HepG2 (cell line): ENCODE results near the gene FHL3. TPM values are rescaled to one million over a fixed set of nuclear protein-coding genes. Genes with fewer than 3 reads are reported as not detected.

Experiments
- ATAC-seq: fragments of 200-7000 bp; cut with Tn5 transposase; 3 replicates; pipeline ENCODE4 v1.9.1; 2020; ENCODE audit warnings: mild to moderate bottlenecking, moderate library complexity
- BruUV-seq: library from RNA; stranded (reverse); fragments of 400-500 nt; replicated peaks from 2 replicates; lab custom pipeline; 2021; lab: Mats Ljungman, UMichigan
- CTCF ChIA-PET: fragments of 300-600 bp; formaldehyde crosslinking; extraction: SDS; loops from one replicate; lab custom pipeline; 2021; ENCODE audit warnings: low total read pairs, inconsistent platforms, low intra/inter-chr PET ratio; lab: Yijun Ruan, JAX
- POLR2A ChIA-PET: fragments of 350-600 bp; sonication (Branson Sonifier 250); formaldehyde crosslinking; loops from one replicate; lab custom pipeline; 2020; ENCODE audit warnings: antibody characterized with exemption, inconsistent platforms; lab: Yijun Ruan, JAX
- DNase-seq: peaks from one replicate; pipeline ENCODE4 v3.0.0-alpha.2; 2015; ENCODE audit warnings: low spot score
- FAIRE-seq: peaks from 3 replicates; lab custom pipeline; 2011; peaks lifted over from hg19 to GRCh38; lab: Jason Lieb, UNC
- H2AFZ ChIP-seq: one replicate; pipeline ENCODE4 v1.6.1; 2011; ENCODE audit warnings: low read length, inconsistent platforms
- H3K27ac ChIP-seq: fragments of 300-600 bp; 3 replicates; pipeline ENCODE4 v1.8.0; 2011; ENCODE audit warnings: mixed run types, mild to moderate bottlenecking, mixed read lengths, low read length, inconsistent platforms; ENCODE audit not compliant: insufficient read depth; ENCODE audit errors: extremely low read length
- H3K27me3 ChIP-seq, 2 experiments: fragments of 200-600 bp in 1 of 2; 2 replicates in 1 of 2; 3 replicates in 1 of 2; pipeline versions ENCODE4 v1.6.0 to v1.8.0; 2011; ENCODE audit warnings: low read length in 2 of 2, mild to moderate bottlenecking in 2 of 2, moderate library complexity in 2 of 2, inconsistent platforms in 1 of 2; ENCODE audit not compliant: insufficient read depth in 2 of 2, control insufficient read depth in 1 of 2
- H3K36me3 ChIP-seq, 2 experiments: fragments of 200-600 bp in 1 of 2; replicated peaks in 1 of 2; 2 replicates in 1 of 2; 3 replicates in 1 of 2; pipeline versions ENCODE4 v1.5.1 to v1.8.0; 2011; ENCODE audit warnings: low read length in 2 of 2, inconsistent platforms in 1 of 2; ENCODE audit not compliant: insufficient read depth in 2 of 2, control insufficient read depth in 1 of 2
- H3K4me1 ChIP-seq: 2 replicates; pipeline ENCODE4 v1.5.1; 2012; ENCODE audit warnings: low read length, inconsistent platforms; ENCODE audit not compliant: insufficient read depth
- H3K4me2 ChIP-seq: 2 replicates; pipeline ENCODE4 v1.6.0; 2011; ENCODE audit warnings: low read depth, low read length, inconsistent platforms
- H3K4me3 ChIP-seq, 3 experiments: fragments of 200-600 bp in 1 of 3; sonication (generic), shearing (Covaris generic) in 1 of 3; replicated peaks in 1 of 3; 2 replicates each; pipeline ENCODE4 v1.5.1; 2011 to 2016; ENCODE audit warnings: low read length in 3 of 3, inconsistent platforms in 2 of 3, low read depth in 2 of 3, mild to moderate bottlenecking in 2 of 3, control low read depth in 1 of 3, mixed read lengths in 1 of 3; ENCODE audit not compliant: insufficient read depth in 1 of 3
- H3K79me2 ChIP-seq: one replicate; pipeline ENCODE4 v1.6.1; 2011; ENCODE audit warnings: low read length, inconsistent platforms; ENCODE audit not compliant: insufficient read depth
- H3K9ac ChIP-seq: 2 replicates; pipeline ENCODE4 v1.6.0; 2011; ENCODE audit warnings: mild to moderate bottlenecking, low read depth, low read length, inconsistent platforms; ENCODE audit not compliant: insufficient read depth
- H3K9me3 ChIP-seq: 2 replicates; pipeline ENCODE4 v1.5.1; 2012; ENCODE audit warnings: mild to moderate bottlenecking, low read length
- H4K20me1 ChIP-seq: 2 replicates; pipeline ENCODE4 v1.6.0; 2011; ENCODE audit warnings: inconsistent platforms, mild to moderate bottlenecking, low read length, moderate library complexity; ENCODE audit not compliant: insufficient read depth
- GZF1 ChIP-seq: sonication (generic); formaldehyde crosslinking; IDR thresholded peaks from 2 replicates; pipeline ENCODE4 v1.5.1; 2020; ENCODE audit warnings: mild to moderate bottlenecking, missing genetic modification reagents
- HNF4G ChIP-seq, 2 experiments: sonication (generic) in 1 of 2; formaldehyde crosslinking in 1 of 2; IDR thresholded peaks; 2 replicates each; pipeline versions ENCODE4 v1.4.0 to v1.6.1; 2011 to 2020; ENCODE audit warnings: borderline replicate concordance in 2 of 2, low read depth in 2 of 2, mild to moderate bottlenecking in 2 of 2, low read length in 1 of 2, missing genetic modification reagents in 1 of 2, moderate library complexity in 1 of 2
- MED8 ChIP-seq: sonication (generic); formaldehyde crosslinking; IDR thresholded peaks from 2 replicates; pipeline ENCODE4 v1.8.1; 2023; ENCODE audit warnings: mild to moderate bottlenecking, missing genetic modification reagents; ENCODE audit not compliant: insufficient replicate concordance
- NAIF1 ChIP-seq: sonication (generic); formaldehyde crosslinking; IDR thresholded peaks from 2 replicates; pipeline ENCODE4 v1.5.0; 2020; ENCODE audit warnings: mild to moderate bottlenecking, missing genetic modification reagents, borderline replicate concordance
- ZBED4 ChIP-seq: sonication (generic); formaldehyde crosslinking; IDR thresholded peaks from 2 replicates; pipeline ENCODE4 v1.4.0; 2020; ENCODE audit warnings: missing genetic modification reagents, borderline replicate concordance
- ZBTB37 ChIP-seq: sonication (generic); formaldehyde crosslinking; IDR thresholded peaks from 2 replicates; pipeline ENCODE4 v1.4.0; 2020; ENCODE audit warnings: mild to moderate bottlenecking, missing genetic modification reagents
- ZFP37 ChIP-seq: sonication (generic); formaldehyde crosslinking; IDR thresholded peaks from 2 replicates; pipeline ENCODE4 v1.4.0; 2020; ENCODE audit warnings: missing genetic modification reagents, borderline replicate concordance
- ZNF230 ChIP-seq: sonication (generic); formaldehyde crosslinking; IDR thresholded peaks from 2 replicates; pipeline ENCODE4 v1.4.0; 2020; ENCODE audit warnings: mild to moderate bottlenecking, missing genetic modification reagents
- ZSCAN30 ChIP-seq: sonication (generic); formaldehyde crosslinking; IDR thresholded peaks from 2 replicates; pipeline ENCODE4 v1.5.0; 2020; ENCODE audit warnings: mild to moderate bottlenecking, missing genetic modification reagents
- WGBS: methylation state at CpG from one replicate; pipeline ENCODE4 v1.1.6; 2017; ENCODE audit warnings: low lambda C conversion rate; 5-methylcytosine and 5-hydroxymethylcytosine counted together
- in situ Hi-C: cut with HindIII; loops from 2 replicates; pipeline ENCODE4 v1.10.0; 2017; ENCODE audit warnings: low pct_unique_long_range_greater_than_20kb; ENCODE audit not compliant: extremely low pct_ligation_motif_present
- intact Hi-C: fragments of 100-400 bp; cut with micrococcal nuclease; formaldehyde crosslinking; loops from one replicate; pipeline ENCODE4 v1.10.0; 2022; ENCODE audit not compliant: unreplicated experiment
- polyA plus RNA-seq, 8 experiments: library from polyadenylated mRNA; depleted of rRNA in 3 of 8; stranded (reverse) in 7 of 8; unstranded in 1 of 8; fragments of >200 nt; fragmentation: Illumina TruSeq in 4 of 8; extraction: Trizol in 4 of 8; gene quantifications; 2 replicates each; pipeline versions ENCODE4 v1.2.1 to v1.2.3, GENCODE V29; 2011 to 2016; ENCODE audit warnings: low read depth in 4 of 8, missing spikeins in 1 of 8, mixed read lengths in 1 of 8; ENCODE audit not compliant: insufficient read depth in 1 of 8
- total RNA-seq, 5 experiments: library from RNA; depleted of rRNA; stranded (reverse); fragments of >200 nt; fragmentation: Illumina TruSeq; extraction: Trizol; gene quantifications; 2 replicates each; pipeline ENCODE4 v1.2.3, GENCODE V29; 2016; ENCODE audit warnings: low read depth in 1 of 5

FHL3 gene
- total and polyA plus RNA-seq, 2 of the 13 experiments (the other 11 are each of a cell fraction or from before 2014, with no cell fraction given): 2.8 to 6.6 TPM

DNA sequence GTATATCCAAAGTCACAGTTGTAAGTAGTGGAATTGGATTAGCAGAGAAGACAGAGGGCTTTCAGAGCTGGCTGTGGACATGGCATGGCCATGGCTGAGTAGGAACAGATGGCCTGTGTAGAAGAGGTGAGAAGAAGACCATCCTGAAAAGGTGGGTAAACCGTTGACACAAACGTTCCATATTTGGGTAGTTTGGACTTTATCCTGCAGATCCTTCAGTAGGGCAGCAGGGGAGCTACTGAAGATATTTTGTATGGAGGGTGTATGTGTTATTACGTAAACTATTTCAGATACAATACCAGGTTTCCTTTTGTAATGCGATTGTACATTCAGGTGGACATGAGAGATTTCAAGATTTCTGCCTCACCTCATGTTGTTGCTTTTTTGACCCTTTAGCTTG is 8.9 kb upstream of the FHL3 start (continued):
- TF ChIP-seq ZSCAN30 (CRISPR knock-in tag) (no peak), HNF4G (IDR thresholded peaks at IDR 0.05; ENCODE audit: borderline replicate concordance, low read depth, low read length) (peak; percentile 40; the same call in 1 of the 2 replicates), HNF4G (CRISPR knock-in tag; IDR thresholded peaks at IDR 0.05; ENCODE audit: borderline replicate concordance, low read depth) (no peak)

GRCh38 chr1:38013227-38013622 is 7.9 kb upstream of the FHL3 start:
- peaks cover 3 to 33% of the 10 kb centered on the region in 2 experiments for H3K36me3 ChIP-seq
- BruUV-seq: no TSS peak
- ATAC-seq: peak; percentile 12; the same call in 2 of the 3 replicates
- intact Hi-C loops: no loop called here
- no peaks in the 10 kb centered on the region; a peak in 1 of 5 replicates for H3K27me3 ChIP-seq
- FAIRE-seq: peak; percentile 49
- H3K4me3 ChIP-seq: peak overlapping the region; percentile 74 to 95 (median 85)
- WGBS: 13% methylated on average over 4 of the region's 4 CpGs
- peak overlapping the region; percentile 92 for H3K4me2 ChIP-seq
- H3K4me1 ChIP-seq: peaks cover 54% of the 10 kb centered on the region
- H3K27ac ChIP-seq: peak overlapping the region; percentile 88
- no peak for DNase-seq
- H3K79me2 ChIP-seq: peaks cover 31% of the 10 kb centered on the region
- H4K20me1 ChIP-seq: no peaks in the 10 kb centered on the region
- H2AFZ ChIP-seq: no peak overlapping the region
- H3K9me3 ChIP-seq: no peaks in the 10 kb centered on the region
- ChIA-PET CTCF (interaction anchor here (2.4 kb wide), 1 partner anchor 23 kb away, joined by 10 read pairs; the partner anchor contains the start of gene SF3A3), POLR2A (interaction anchor here (0.7 to 5.1 kb wide), 7 partner anchors 10 to 846 kb away, joined by 3 to 48 read pairs (median 4); partner anchors contain the start of genes MEAF6, RRAGC and SF3A3)
- peak overlapping the region; percentile 95 for H3K9ac ChIP-seq
- in situ Hi-C loops: no loop called here
- 0 out of 2 replicates have a peak, but pooled peaks have one; percentile 18 for TF ChIP-seq ZNF230 (CRISPR knock-in tag)
- no peak for TF ChIP-seq MED8 (CRISPR knock-in tag)
- TF ChIP-seq GZF1: no peak
- no peak for TF ChIP-seq NAIF1
- no peak for TF ChIP-seq ZFP37 (CRISPR knock-in tag)
- TF ChIP-seq ZBED4: no peak; the same call in 1 of the 2 replicates
- no peak for TF ChIP-seq ZBTB37 (CRISPR knock-in tag)
